ENCODE measurements around the gene CDKAL1.

Gene CDKAL1

DNA sequence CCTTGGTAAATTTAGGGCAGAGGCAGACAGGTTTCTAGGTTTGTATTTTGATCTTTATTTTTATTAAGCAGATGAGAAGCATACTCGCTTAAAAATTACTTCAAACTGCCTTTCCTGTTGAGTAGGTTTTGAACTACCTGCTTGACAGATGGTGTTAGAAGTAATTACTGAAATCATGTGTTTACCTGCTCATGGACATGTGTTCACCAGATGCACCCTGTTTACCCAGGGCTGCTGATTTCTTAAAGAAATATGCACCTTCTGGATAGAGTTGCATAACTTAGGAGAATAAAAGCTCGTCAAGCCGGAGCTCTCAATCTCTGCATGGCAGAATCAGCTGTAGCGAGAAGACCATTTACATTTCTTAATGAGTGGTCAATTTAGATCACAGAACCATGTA is 165.1 kb downstream of the CDKAL1 start:
- H3K9me2 ChIP-seq (replicated peaks; ENCODE audit: insufficient read depth, low read length): no peaks in the 10 kb centered on the region
- no peak overlapping the region for H3K9ac ChIP-seq (ENCODE audit: low read length)
- no peak for DNase-seq
- H3K4me1 ChIP-seq (ENCODE audit: low read length): no peaks in the 10 kb centered on the region
- H2AFZ ChIP-seq (ENCODE audit: low read length): no peak overlapping the region
- no peaks in the 10 kb centered on the region for H4K20me1 ChIP-seq (ENCODE audit: insufficient read depth, low read length)
- no peak overlapping the region for H3K27ac ChIP-seq (ENCODE audit: low read length)
- H3K79me2 ChIP-seq (ENCODE audit: low read length): 0 out of 2 replicates have a peak, but pooled peaks cover 7% of the 10 kb centered on the region
- no peak overlapping the region for H3K4me2 ChIP-seq (ENCODE audit: low read depth, low read length)
- H3K4me3 ChIP-seq (ENCODE audit: low read length): no peak overlapping the region
- no peaks in the 10 kb centered on the region for H3K36me3 ChIP-seq (replicated peaks; ENCODE audit: insufficient read depth, low read length)
- H3F3A ChIP-seq (ENCODE audit: insufficient read depth, low read length): no peaks in the 10 kb centered on the region
- no peaks in the 10 kb centered on the region for H3K27me3 ChIP-seq (replicated peaks; ENCODE audit: insufficient read depth, low read length)
- TF ChIP-seq EZH2 (optimal IDR thresholded peaks at IDR 0.05; ENCODE audit: low read depth, low read length) (no peak), EZH2phosphoT487 (IDR thresholded peaks at IDR 0.05; ENCODE audit: low read length) (no peak)
- TF ChIP-seq, protein P1, sequence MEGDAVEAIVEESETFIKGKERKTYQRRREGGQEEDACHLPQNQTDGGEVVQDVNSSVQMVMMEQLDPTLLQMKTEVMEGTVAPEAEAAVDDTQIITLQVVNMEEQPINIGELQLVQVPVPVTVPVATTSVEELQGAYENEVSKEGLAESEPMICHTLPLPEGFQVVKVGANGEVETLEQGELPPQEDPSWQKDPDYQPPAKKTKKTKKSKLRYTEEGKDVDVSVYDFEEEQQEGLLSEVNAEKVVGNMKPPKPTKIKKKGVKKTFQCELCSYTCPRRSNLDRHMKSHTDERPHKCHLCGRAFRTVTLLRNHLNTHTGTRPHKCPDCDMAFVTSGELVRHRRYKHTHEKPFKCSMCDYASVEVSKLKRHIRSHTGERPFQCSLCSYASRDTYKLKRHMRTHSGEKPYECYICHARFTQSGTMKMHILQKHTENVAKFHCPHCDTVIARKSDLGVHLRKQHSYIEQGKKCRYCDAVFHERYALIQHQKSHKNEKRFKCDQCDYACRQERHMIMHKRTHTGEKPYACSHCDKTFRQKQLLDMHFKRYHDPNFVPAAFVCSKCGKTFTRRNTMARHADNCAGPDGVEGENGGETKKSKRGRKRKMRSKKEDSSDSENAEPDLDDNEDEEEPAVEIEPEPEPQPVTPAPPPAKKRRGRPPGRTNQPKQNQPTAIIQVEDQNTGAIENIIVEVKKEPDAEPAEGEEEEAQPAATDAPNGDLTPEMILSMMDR (IDR thresholded peaks at IDR 0.05; ENCODE audit: low read length): no peak
- H3K9me3 ChIP-seq (replicated peaks; ENCODE audit: insufficient read depth, low read length): no peaks in the 10 kb centered on the region

DNA sequence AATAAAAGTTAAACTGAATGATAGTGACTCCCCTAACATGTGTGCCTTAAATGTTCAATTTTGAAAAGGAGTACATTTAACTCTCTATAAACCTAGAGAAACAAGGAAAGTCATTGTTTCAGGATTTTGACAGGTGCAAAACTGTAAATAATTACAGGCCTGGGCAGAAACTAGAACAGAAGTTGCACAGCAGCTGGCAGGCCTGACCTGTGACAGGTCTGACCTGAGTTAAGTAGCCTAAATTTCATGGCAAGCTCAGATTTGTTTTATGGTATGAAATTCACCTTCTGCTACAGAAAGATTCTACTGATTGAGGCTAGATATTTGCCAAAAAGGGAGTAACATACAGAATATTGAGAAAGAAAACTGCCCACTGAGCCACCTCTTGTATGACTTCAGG is 166.1 kb downstream of the CDKAL1 start:
- Histone ChIP-seq H3K36me3 (replicated peaks; ENCODE audit: insufficient read depth, low read length) (no peaks in the 10 kb centered on the region), H3K4me1 (ENCODE audit: low read length) (no peaks in the 10 kb centered on the region), H3K27ac (ENCODE audit: low read length) (no peak overlapping the region)

DNA sequence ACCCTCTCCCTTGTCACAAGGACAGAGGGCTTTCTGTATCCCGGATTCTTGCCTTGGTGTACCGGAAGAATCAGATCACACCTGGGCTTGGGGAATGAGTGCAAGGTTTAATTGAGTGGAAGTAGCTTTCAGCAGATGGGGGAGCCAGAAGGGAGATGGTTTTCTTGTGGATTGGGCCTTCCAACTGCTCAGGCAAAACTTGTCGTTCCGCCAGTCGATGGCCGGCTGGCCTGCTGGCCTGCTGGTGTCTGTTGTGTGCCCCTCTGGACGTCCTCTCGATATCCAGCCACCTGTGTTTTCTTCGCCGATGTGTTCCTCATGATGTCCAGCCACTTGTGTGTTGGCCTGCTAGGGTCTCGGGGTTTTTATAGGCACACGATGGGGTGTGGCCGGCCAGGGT is 168.1 kb downstream of the CDKAL1 start:
- Histone ChIP-seq H3K27me3 (replicated peaks; ENCODE audit: insufficient read depth, low read length) (no peaks in the 10 kb centered on the region), H3K9me2 (replicated peaks; ENCODE audit: insufficient read depth, low read length) (no peaks in the 10 kb centered on the region), H3K9ac (ENCODE audit: low read length) (no peak overlapping the region), H3K27ac (ENCODE audit: low read length) (no peak overlapping the region), H3K36me3 (replicated peaks; ENCODE audit: insufficient read depth, low read length) (no peaks in the 10 kb centered on the region), H3K9me3 (replicated peaks; ENCODE audit: insufficient read depth, low read length) (no peaks in the 10 kb centered on the region), H3K79me2 (ENCODE audit: low read length) (0 out of 2 replicates have a peak, but pooled peaks cover 3% of the 10 kb centered on the region), H3K4me3 (ENCODE audit: low read length) (no peak overlapping the region), H2AFZ (ENCODE audit: low read length) (no peak overlapping the region), H3F3A (ENCODE audit: insufficient read depth, low read length) (no peaks in the 10 kb centered on the region), H3K4me2 (ENCODE audit: low read depth, low read length) (no peak overlapping the region), H3K4me1 (ENCODE audit: low read length) (no peaks in the 10 kb centered on the region), H4K20me1 (ENCODE audit: insufficient read depth, low read length) (no peaks in the 10 kb centered on the region)
- DNase-seq: no peak
- TF ChIP-seq, protein P1 (IDR thresholded peaks at IDR 0.05; ENCODE audit: low read length): no peak
- TF ChIP-seq EZH2phosphoT487 (IDR thresholded peaks at IDR 0.05; ENCODE audit: low read length): no peak
- TF ChIP-seq EZH2 (optimal IDR thresholded peaks at IDR 0.05; ENCODE audit: low read depth, low read length): no peak

More for the DNA sequence above, 166.1 kb downstream of the CDKAL1 start:
- no peaks in the 10 kb centered on the region for H4K20me1 ChIP-seq (ENCODE audit: insufficient read depth, low read length)
- no peak overlapping the region for H3K9ac ChIP-seq (ENCODE audit: low read length)
- H3K4me2 ChIP-seq (ENCODE audit: low read depth, low read length): no peak overlapping the region
- H3K27me3 ChIP-seq (replicated peaks; ENCODE audit: insufficient read depth, low read length): no peaks in the 10 kb centered on the region
- TF ChIP-seq, protein P1 (IDR thresholded peaks at IDR 0.05; ENCODE audit: low read length): no peak
- TF ChIP-seq EZH2phosphoT487 (IDR thresholded peaks at IDR 0.05; ENCODE audit: low read length): no peak
- no peak for TF ChIP-seq EZH2 (optimal IDR thresholded peaks at IDR 0.05; ENCODE audit: low read depth, low read length)
- no peaks in the 10 kb centered on the region for H3F3A ChIP-seq (ENCODE audit: insufficient read depth, low read length)
- no peak overlapping the region for H3K4me3 ChIP-seq (ENCODE audit: low read length)
- no peaks in the 10 kb centered on the region for H3K9me2 ChIP-seq (replicated peaks; ENCODE audit: insufficient read depth, low read length)
- H2AFZ ChIP-seq (ENCODE audit: low read length): no peak overlapping the region
- H3K9me3 ChIP-seq (replicated peaks; ENCODE audit: insufficient read depth, low read length): no peaks in the 10 kb centered on the region
- DNase-seq: no peak
- 0 out of 2 replicates have a peak, but pooled peaks cover 3% of the 10 kb centered on the region for H3K79me2 ChIP-seq (ENCODE audit: low read length)
